ENCODE data around the gene MAML2.

The MAML2 gene

GRCh38 chr11:96006037-96006436 is 337.0 kb downstream of the MAML2 start:
- Histone ChIP-seq H3K4me3 (ENCODE audit: severe bottlenecking) (no peak overlapping the region), H3K27me3 (ENCODE audit: insufficient read depth, poor library complexity, severe bottlenecking) (no peaks in the 10 kb centered on the region), H3K9me3 (ENCODE audit: severe bottlenecking) (no peaks in the 10 kb centered on the region), H3K4me1 (ENCODE audit: insufficient read depth, poor library complexity, severe bottlenecking) (no peaks in the 10 kb centered on the region), H3K36me3 (ENCODE audit: low read depth) (no peaks in the 10 kb centered on the region; the same call in 1 of the 2 replicates), H3K27ac (ENCODE audit: poor library complexity, severe bottlenecking) (no peak overlapping the region)
- no peak for DNase-seq (ENCODE audit: low spot score)
- TF ChIP-seq, protein P1, sequence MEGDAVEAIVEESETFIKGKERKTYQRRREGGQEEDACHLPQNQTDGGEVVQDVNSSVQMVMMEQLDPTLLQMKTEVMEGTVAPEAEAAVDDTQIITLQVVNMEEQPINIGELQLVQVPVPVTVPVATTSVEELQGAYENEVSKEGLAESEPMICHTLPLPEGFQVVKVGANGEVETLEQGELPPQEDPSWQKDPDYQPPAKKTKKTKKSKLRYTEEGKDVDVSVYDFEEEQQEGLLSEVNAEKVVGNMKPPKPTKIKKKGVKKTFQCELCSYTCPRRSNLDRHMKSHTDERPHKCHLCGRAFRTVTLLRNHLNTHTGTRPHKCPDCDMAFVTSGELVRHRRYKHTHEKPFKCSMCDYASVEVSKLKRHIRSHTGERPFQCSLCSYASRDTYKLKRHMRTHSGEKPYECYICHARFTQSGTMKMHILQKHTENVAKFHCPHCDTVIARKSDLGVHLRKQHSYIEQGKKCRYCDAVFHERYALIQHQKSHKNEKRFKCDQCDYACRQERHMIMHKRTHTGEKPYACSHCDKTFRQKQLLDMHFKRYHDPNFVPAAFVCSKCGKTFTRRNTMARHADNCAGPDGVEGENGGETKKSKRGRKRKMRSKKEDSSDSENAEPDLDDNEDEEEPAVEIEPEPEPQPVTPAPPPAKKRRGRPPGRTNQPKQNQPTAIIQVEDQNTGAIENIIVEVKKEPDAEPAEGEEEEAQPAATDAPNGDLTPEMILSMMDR (IDR thresholded peaks at IDR 0.05; ENCODE audit: poor library complexity, severe bottlenecking), result no peak
- no peak for ATAC-seq (ENCODE audit: low read depth)

DNA sequence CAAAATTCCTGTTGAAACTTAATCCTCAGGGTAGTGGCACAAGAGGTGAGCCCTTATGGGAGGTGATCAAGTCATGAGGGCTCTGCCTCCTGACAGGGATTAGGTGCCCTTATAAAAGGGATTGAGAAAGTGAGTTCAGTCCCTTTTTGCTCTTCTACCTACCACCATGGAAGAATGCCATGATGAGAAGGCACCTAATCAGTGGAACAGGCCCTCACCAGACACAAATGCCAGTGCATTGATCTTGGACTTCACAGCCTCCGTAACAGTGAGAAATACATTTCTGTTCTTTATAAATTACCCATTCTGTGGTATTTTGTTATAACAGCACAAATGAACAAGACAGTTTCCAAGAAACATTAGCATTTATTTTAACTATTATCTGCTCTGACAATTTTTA is 338.1 kb downstream of the MAML2 start:
- Histone ChIP-seq H3K27me3 (ENCODE audit: insufficient read depth, poor library complexity, severe bottlenecking) (no peaks in the 10 kb centered on the region), H3K27ac (ENCODE audit: poor library complexity, severe bottlenecking) (no peak overlapping the region), H3K4me1 (ENCODE audit: insufficient read depth, poor library complexity, severe bottlenecking) (no peaks in the 10 kb centered on the region), H3K9me3 (ENCODE audit: severe bottlenecking) (no peaks in the 10 kb centered on the region), H3K36me3 (ENCODE audit: low read depth) (no peaks in the 10 kb centered on the region), H3K4me3 (ENCODE audit: severe bottlenecking) (no peak overlapping the region)
- ATAC-seq (ENCODE audit: low read depth) (no peak), DNase-seq (ENCODE audit: low spot score) (no peak)
- TF ChIP-seq, protein P1 (IDR thresholded peaks at IDR 0.05; ENCODE audit: poor library complexity, severe bottlenecking), result no peak

- TF ChIP-seq, protein P1 (IDR thresholded peaks at IDR 0.05; ENCODE audit: poor library complexity, severe bottlenecking), result no peak
- no peak overlapping the region for H3K4me3 ChIP-seq (ENCODE audit: severe bottlenecking)
- no peaks in the 10 kb centered on the region for H3K27me3 ChIP-seq (ENCODE audit: insufficient read depth, poor library complexity, severe bottlenecking)
- no peaks in the 10 kb centered on the region for H3K4me1 ChIP-seq (ENCODE audit: insufficient read depth, poor library complexity, severe bottlenecking)
- no peak overlapping the region for H3K27ac ChIP-seq (ENCODE audit: poor library complexity, severe bottlenecking)
- no peaks in the 10 kb centered on the region for H3K36me3 ChIP-seq (ENCODE audit: low read depth)
- H3K9me3 ChIP-seq (ENCODE audit: severe bottlenecking), result no peaks in the 10 kb centered on the region
- DNase-seq (ENCODE audit: low spot score) (no peak), ATAC-seq (ENCODE audit: low read depth) (no peak)
Observed at GRCh38 chr11:96002754-96003290, 340.2 kb downstream of the MAML2 start.

DNA sequence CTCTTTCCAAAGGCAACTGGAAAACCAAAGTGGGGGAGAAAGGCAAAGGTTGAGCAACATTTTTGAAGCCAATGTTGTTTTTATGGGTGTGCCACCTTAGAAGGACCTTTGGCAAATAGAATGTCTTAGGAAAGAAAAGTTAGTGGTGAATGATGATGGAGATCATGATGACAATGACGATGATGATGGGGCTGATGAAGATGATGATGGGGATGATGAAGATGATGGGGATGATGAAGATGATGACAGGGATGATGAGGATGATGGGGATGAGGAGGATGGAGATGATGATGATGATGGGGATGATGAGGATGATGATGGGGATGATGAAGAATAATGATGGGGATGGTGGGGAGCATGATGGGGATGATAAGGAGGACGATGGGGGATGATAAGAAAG is 340.7 kb downstream of the MAML2 start:
- TF ChIP-seq, protein P1 (IDR thresholded peaks at IDR 0.05; ENCODE audit: poor library complexity, severe bottlenecking), result no peak
- no peak overlapping the region for H3K27ac ChIP-seq (ENCODE audit: poor library complexity, severe bottlenecking)
- ATAC-seq (ENCODE audit: low read depth) (no peak), DNase-seq (ENCODE audit: low spot score) (no peak)
- H3K9me3 ChIP-seq (ENCODE audit: severe bottlenecking), result no peaks in the 10 kb centered on the region
- H3K36me3 ChIP-seq (ENCODE audit: low read depth), result no peaks in the 10 kb centered on the region
- H3K27me3 ChIP-seq (ENCODE audit: insufficient read depth, poor library complexity, severe bottlenecking), result no peaks in the 10 kb centered on the region
- H3K4me1 ChIP-seq (ENCODE audit: insufficient read depth, poor library complexity, severe bottlenecking), result no peaks in the 10 kb centered on the region
- H3K4me3 ChIP-seq (ENCODE audit: severe bottlenecking), result no peak overlapping the region

DNA sequence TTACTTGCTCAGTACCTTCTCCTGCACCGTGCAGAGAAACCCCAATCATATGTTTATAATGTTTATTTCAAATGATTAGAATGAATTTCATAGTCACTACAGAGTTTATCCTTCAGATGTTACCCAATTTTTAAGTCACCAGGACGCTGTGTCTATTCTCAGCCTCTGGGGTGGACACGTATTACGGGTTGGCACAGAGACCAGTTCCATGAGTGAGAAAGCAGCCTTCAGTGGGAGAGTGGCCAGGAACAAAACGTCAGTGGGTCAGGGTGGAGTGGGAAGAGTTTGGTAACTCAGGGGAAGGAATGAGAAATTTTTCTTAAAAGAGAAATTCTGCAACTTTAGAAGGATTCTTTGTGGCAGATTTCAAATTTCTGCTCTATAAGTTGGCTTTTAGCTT is 342.0 kb downstream of the MAML2 start:
- DNase-seq (ENCODE audit: low spot score) (no peak), ATAC-seq (ENCODE audit: low read depth) (no peak)
- Histone ChIP-seq H3K9me3 (ENCODE audit: severe bottlenecking) (no peaks in the 10 kb centered on the region), H3K27ac (ENCODE audit: poor library complexity, severe bottlenecking) (no peak overlapping the region), H3K4me3 (ENCODE audit: severe bottlenecking) (no peak overlapping the region), H3K4me1 (ENCODE audit: insufficient read depth, poor library complexity, severe bottlenecking) (no peaks in the 10 kb centered on the region), H3K36me3 (ENCODE audit: low read depth) (no peaks in the 10 kb centered on the region), H3K27me3 (ENCODE audit: insufficient read depth, poor library complexity, severe bottlenecking) (no peaks in the 10 kb centered on the region)
- TF ChIP-seq, protein P1 (IDR thresholded peaks at IDR 0.05; ENCODE audit: poor library complexity, severe bottlenecking), result no peak

Data from RWPE2 (cell line).